Measurements from ENCODE around the gene ZNF423.

- TF ChIP-seq CTCF (IDR thresholded peaks at IDR 0.05) (no peak), POLR2A (IDR thresholded peaks at IDR 0.05) (no peak)
Measured at GRCh38 chr16:49516382-49517036, 339.4 kb downstream of the ZNF423 start.
